Common myeloid progenitor, CD34-positive (primary cell): ENCODE data around the gene ZFAND2B.
"Not testable (repeated sequence)": the region's sequence is repeated elsewhere in the genome, so short reads cannot be mapped to it uniquely, and the experiment has no call there.

Experiments used
- CTCF ChIA-PET: fragments of 350-600 bp; sonication (Branson Sonifier 250); formaldehyde crosslinking; loops from one replicate; lab custom pipeline; 2021; ENCODE audit warnings: antibody characterized with exemption; lab: Charles Lee
- POLR2A ChIA-PET: fragments of 350-600 bp; sonication (Branson Sonifier 250); formaldehyde crosslinking; loops from one replicate; lab custom pipeline; 2021; ENCODE audit warnings: antibody characterized with exemption; lab: Charles Lee
- DNase-seq, 3 donors: peaks; one replicate each; pipeline versions ENCODE4 v3.0.0 to v3.0.0-alpha.2; 2013
- H3K27ac ChIP-seq, 2 experiments: 1 replicate in 1 of 2; 2 replicates in 1 of 2; pipeline ENCODE4 v1.7.0; 2013; ENCODE audit warnings: inconsistent platforms in 2 of 2, low read length in 2 of 2, mild to moderate bottlenecking in 2 of 2, low read depth in 1 of 2, moderate library complexity in 1 of 2; ENCODE audit not compliant: severe bottlenecking in 2 of 2, insufficient read depth in 1 of 2, poor library complexity in 1 of 2
- H3K27me3 ChIP-seq, 5 experiments: replicated peaks in 2 of 5; 1 replicate in 3 of 5; 2 replicates in 2 of 5; pipeline versions ENCODE4 v1.6.1 to v1.7.0; 2013; ENCODE audit warnings: low read length in 4 of 5, mild to moderate bottlenecking in 2 of 5, moderate library complexity in 2 of 5, inconsistent platforms in 1 of 5; ENCODE audit not compliant: insufficient read depth in 5 of 5, control insufficient read depth in 4 of 5
- H3K36me3 ChIP-seq, 4 experiments: 1 replicate in 2 of 4; 2 replicates in 2 of 4; pipeline versions ENCODE4 v1.6.1 to v1.7.0; 2013; ENCODE audit warnings: low read length in 3 of 4, control low read depth in 1 of 4, mild to moderate bottlenecking in 1 of 4; ENCODE audit not compliant: control insufficient read depth in 4 of 4, insufficient read depth in 4 of 4
- H3K4me1 ChIP-seq, 4 experiments: 1 replicate in 3 of 4; 2 replicates in 1 of 4; pipeline versions ENCODE4 v1.6.1 to v1.7.1; 2013; ENCODE audit warnings: low read length in 3 of 4, mild to moderate bottlenecking in 3 of 4, control low read depth in 1 of 4, inconsistent platforms in 1 of 4, moderate library complexity in 1 of 4; ENCODE audit not compliant: control insufficient read depth in 4 of 4, insufficient read depth in 4 of 4; ENCODE audit errors: control extremely low read depth in 1 of 4
- H3K4me3 ChIP-seq, 7 experiments: 1 replicate in 4 of 7; 2 replicates in 3 of 7; pipeline versions ENCODE4 v1.5.1 to v1.7.0; 2013; ENCODE audit warnings: mild to moderate bottlenecking in 7 of 7, low read length in 6 of 7, moderate library complexity in 6 of 7, inconsistent platforms in 2 of 7, low read depth in 2 of 7, control low read depth in 1 of 7; ENCODE audit not compliant: insufficient read depth in 4 of 7, control insufficient read depth in 1 of 7; ENCODE audit errors: extremely low read depth in 1 of 7
- H3K9me3 ChIP-seq, 5 experiments: 1 replicate in 4 of 5; 2 replicates in 1 of 5; pipeline versions ENCODE4 v1.6.1 to v1.7.1; 2013; ENCODE audit warnings: low read length in 4 of 5, mild to moderate bottlenecking in 2 of 5, inconsistent platforms in 1 of 5, low read depth in 1 of 5, moderate library complexity in 1 of 5; ENCODE audit not compliant: control insufficient read depth in 4 of 5, insufficient read depth in 2 of 5; ENCODE audit errors: control extremely low read depth in 1 of 5
- WGBS: methylation state at CpG from one replicate; pipeline ENCODE4 v1.1.5; 2013; ENCODE audit not compliant: insufficient coverage; 5-methylcytosine and 5-hydroxymethylcytosine counted together

The ZFAND2B gene

GRCh38 chr2:219252900-219253752, 46.5 kb downstream of the ZFAND2B start, which contains the start of gene TUBA4B:
Gene TUBA4B (plus strand): TSS chr2:219253243. CDS start chr2:219253408, 165 bp downstream.
- H3K9me3 ChIP-seq, result no peaks in the 10 kb centered on the region
- peak in 2 of 3 donors; percentile 38 to 50 for DNase-seq
- peak within 1 kb of the TSS in 1 of 2 experiments; percentile 58 for H3K27ac ChIP-seq
- H3K27me3 ChIP-seq, result peaks cover 0 to 10% (median 0%) of the 10 kb centered on the region in 5 experiments
- under 1% methylated on average over 28 of the region's 49 CpGs for WGBS
- H3K4me1 ChIP-seq, result peaks cover 18 to 67% (median 64%) of the 10 kb centered on the region in 4 experiments
- peaks cover 0 to 18% (median 12%) of the 10 kb centered on the region in 4 experiments for H3K36me3 ChIP-seq
- H3K4me3 ChIP-seq, result peak within 1 kb of the TSS; percentile 51 to 97 (median 75)
- ChIA-PET POLR2A (interaction anchor here (0.7 to 1.5 kb wide), 5 partner anchors 8 to 42 kb away, joined by 3 to 9 read pairs (median 3); partner anchors contain the start of genes GLB1L and STK16), CTCF (interaction anchor here (0.6 to 8.7 kb wide), 10 partner anchors 24 to 101 kb away, joined by 3 to 81 read pairs (median 4); partner anchors contain the start of genes ANKZF1, ATG9A and DNAJB2)

DNA sequence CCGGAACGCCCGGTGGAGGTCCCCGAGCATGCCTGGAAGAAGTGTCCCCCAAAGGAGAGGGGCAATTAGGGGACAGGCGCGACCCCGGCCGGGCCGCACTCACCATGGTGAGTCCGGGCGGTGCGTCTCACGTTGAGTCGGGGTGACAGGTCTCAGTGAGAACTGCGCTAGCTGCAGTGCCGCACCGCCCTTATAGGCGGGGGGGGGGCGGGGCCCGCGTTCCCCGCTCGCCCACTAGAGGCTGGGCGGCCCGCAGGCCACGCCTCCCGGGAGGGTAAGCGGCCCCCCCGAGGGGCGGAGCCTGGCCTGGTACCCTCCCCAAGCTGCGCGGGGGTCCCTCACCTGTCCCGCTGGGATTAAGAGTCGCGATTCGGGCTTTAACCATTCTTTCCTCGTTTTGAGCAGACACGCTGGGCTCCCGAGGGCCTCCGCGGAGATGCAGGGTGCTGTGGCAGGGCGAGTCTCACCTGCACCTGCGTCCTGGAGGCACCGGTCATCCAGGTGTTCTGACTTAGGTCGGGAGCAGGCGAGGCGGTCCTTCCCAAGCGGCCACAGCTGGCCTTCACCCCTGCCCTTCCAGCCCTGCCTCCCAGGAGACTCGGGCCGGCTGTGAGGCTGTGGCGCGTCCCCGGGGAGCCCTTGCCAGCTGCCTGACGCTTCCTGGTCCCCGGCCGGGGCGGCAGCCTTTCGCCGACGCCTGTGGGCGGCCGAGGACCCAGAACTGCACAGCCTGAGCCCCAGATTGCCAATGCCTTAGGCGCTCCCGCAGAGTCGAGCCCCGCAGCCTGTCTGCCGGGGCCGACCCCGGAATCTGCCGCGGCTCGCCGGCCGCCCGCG, 47.4 kb downstream of the ZFAND2B start, which contains the start of gene TUBA4A:
TUBA4A (minus strand) TSS at position 166 of the 837 bp plus-strand sequence; CDS start at position 106, 60 bp downstream.
- H3K4me1 ChIP-seq, result peaks cover 10 to 59% (median 56%) of the 10 kb centered on the region in 4 experiments
- 0% methylated on average over 66 of the region's 76 CpGs for WGBS
- POLR2A ChIA-PET, result interaction anchor here (0.7 to 1.6 kb wide), 7 partner anchors 9 to 48 kb away, joined by 3 to 9 read pairs (median 3); partner anchors contain the start of genes ANKZF1, ATG9A, GLB1L and STK16
- peak; percentile 67 to 84 (median 82) for DNase-seq
- H3K27me3 ChIP-seq, result peaks cover 0 to 10% (median 0%) of the 10 kb centered on the region in 5 experiments
- H3K36me3 ChIP-seq, result peaks cover 0 to 15% (median 9%) of the 10 kb centered on the region in 4 experiments
- H3K9me3 ChIP-seq, result no peaks in the 10 kb centered on the region
- CTCF ChIA-PET, result interaction anchor here (0.9 to 8.7 kb wide), 13 partner anchors 9 to 100 kb away, joined by 3 to 81 read pairs (median 4); partner anchors contain the start of genes ANKZF1, ATG9A, DNAJB2 and GLB1L
- H3K4me3 ChIP-seq, result peak within 1 kb of the TSS; percentile 51 to 97 (median 75)
- H3K27ac ChIP-seq, result peak within 1 kb of the TSS in 1 of 2 experiments; percentile 58

DNA sequence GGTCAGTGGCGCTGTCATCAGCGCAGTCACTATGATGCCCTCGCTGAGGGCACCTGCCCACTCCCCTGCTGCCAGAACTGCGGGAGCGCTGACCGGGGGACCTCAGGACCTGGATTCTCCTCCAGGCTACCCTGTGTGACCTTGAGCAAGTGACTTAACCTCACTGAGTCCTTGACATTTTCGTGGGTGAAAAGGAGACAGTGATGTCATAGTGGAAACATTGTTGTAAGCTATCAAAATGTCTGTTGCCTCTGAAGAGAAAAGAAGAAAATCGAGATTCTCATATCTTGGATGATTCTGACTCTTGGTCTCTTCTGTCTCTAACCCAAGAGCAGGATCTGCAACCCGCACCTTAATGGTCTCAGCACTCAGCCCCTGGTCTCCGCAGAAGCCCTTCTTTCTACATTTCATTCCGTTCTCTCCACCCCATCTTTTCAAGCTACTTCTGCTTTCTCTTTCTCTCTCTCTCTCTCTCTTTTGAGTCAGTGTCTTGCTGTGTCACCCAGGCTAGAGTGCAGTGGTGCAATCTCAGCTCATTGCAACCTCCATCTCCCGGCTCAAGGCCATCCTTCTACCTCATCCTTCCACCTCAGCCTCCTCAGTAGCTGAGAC, 48.1 kb downstream of the ZFAND2B start:
- H3K36me3 ChIP-seq, result peaks cover 0 to 15% (median 7%) of the 10 kb centered on the region in 4 experiments
- peaks cover 6 to 52% (median 48%) of the 10 kb centered on the region in 4 experiments for H3K4me1 ChIP-seq
- H3K27me3 ChIP-seq, result peaks cover 0 to 10% (median 0%) of the 10 kb centered on the region in 5 experiments
- DNase-seq, result peak; percentile 61 to 87 (median 80)
- POLR2A ChIA-PET, result interaction anchor here (1.0 to 1.6 kb wide), 4 partner anchors 26 to 48 kb away, joined by 3 to 5 read pairs (median 4); partner anchors contain the start of genes ANKZF1, ATG9A and ZFAND2B
- H3K9me3 ChIP-seq, result no peaks in the 10 kb centered on the region
- peak overlapping the region; percentile 51 to 97 (median 75) for H3K4me3 ChIP-seq
- CTCF ChIA-PET, result interaction anchor here (1.0 to 8.7 kb wide), 15 partner anchors 9 to 99 kb away, joined by 3 to 81 read pairs (median 4); partner anchors contain the start of genes ANKZF1, ATG9A, DNAJB2 and GLB1L
- no peak overlapping the region for H3K27ac ChIP-seq
- 2% methylated on average over 5 of the region's 12 CpGs for WGBS

DNA sequence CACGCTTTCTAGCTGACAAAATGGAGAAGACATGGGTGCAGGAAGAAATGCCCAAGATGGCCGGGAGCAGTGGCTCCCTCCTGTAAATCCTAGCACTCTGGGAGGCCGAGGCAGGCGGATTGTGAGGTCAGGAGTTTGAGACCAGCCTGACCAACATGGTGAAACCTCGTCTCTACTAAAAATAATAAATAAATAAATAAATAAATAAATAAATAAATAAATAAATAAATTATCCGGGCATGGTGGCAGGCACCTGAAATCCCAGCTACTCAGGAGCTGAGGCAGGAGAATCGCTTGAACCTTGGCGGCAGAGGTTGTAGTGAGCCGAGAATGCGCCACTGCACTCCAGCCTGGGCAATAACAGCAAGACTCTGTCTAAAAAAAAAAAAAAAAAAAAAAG, 52.4 kb downstream of the ZFAND2B start:
- H3K27ac ChIP-seq, H3K9me3 ChIP-seq, H3K27me3 ChIP-seq, H3K4me3 ChIP-seq, H3K36me3 ChIP-seq, DNase-seq, POLR2A ChIA-PET: not testable (repeated sequence)
- peaks cover 0 to 28% (median 19%) of the 10 kb centered on the region in 4 experiments for H3K4me1 ChIP-seq
- CTCF ChIA-PET, result interaction anchor here (1.0 to 8.7 kb wide), 2 partner anchors 12 to 19 kb away, joined by 3 to 81 read pairs; partner anchors contain the start of gene DNAJB2
- 95% methylated on average over 4 of the region's 10 CpGs for WGBS
